GOT3 (cell line): ENCODE measurements around the gene TSGA10.
"Not testable (repeated sequence)": the region's sequence is repeated elsewhere in the genome, so short reads cannot be mapped to it uniquely, and the experiment has no call there.

Source experiments
- DNase-seq: peaks from one replicate; lab custom pipeline; 2025; ENCODE audit warnings: mixed read lengths; lab: John Stamatoyannopoulos, UW

The TSGA10 gene

GRCh38 chr2:99154643-99155536, at the start of gene TSGA10, which contains the start of gene LIPT1:
Gene TSGA10 (minus strand): TSS chr2:99154942. CDS start chr2:99109439, 45,503 bp downstream.
Gene LIPT1 (plus strand): TSS chr2:99154967. CDS start chr2:99161958, 6,991 bp downstream.
- peak; percentile 60 for DNase-seq

GRCh38 chr2:99201959-99202678, 47.4 kb upstream of the TSGA10 start:
- DNase-seq, result no peak

GRCh38 chr2:99200076-99200800, 45.5 kb upstream of the TSGA10 start:
- DNase-seq, result no peak

- DNase-seq, result no peak
These were observed 43.5 kb upstream of the TSGA10 start for GRCh38 chr2:99198103-99198841.

GRCh38 chr2:99192364-99192763, 37.6 kb upstream of the TSGA10 start:
- DNase-seq, result not testable (repeated sequence)

- DNase-seq, result no peak
These were observed 35.8 kb upstream of the TSGA10 start for GRCh38 chr2:99190548-99190947.

- no peak for DNase-seq
These were observed 33.6 kb upstream of the TSGA10 start for GRCh38 chr2:99188357-99188756.

GRCh38 chr2:99187011-99187410, 32.3 kb upstream of the TSGA10 start:
- DNase-seq, result no peak

- no peak for DNase-seq
These were observed 30.1 kb upstream of the TSGA10 start for GRCh38 chr2:99184811-99185210.

GRCh38 chr2:99183025-99183424, 28.3 kb upstream of the TSGA10 start:
- no peak for DNase-seq

- no peak for DNase-seq
These were observed 26.9 kb upstream of the TSGA10 start for GRCh38 chr2:99181624-99182000.

GRCh38 chr2:99180755-99181623, 26.2 kb upstream of the TSGA10 start, which contains the start of the genes MITD1 and MRPL30:
Gene MITD1 (minus strand): TSS chr2:99181058. CDS start chr2:99180981, 77 bp downstream.
Gene MRPL30 (plus strand): TSS chr2:99181184. CDS start chr2:99186204, 5,020 bp downstream.
- DNase-seq, result peak; percentile 86

GRCh38 chr2:99171377-99172140, 16.8 kb upstream of the TSGA10 start:
- DNase-seq, result no peak

GRCh38 chr2:99169534-99169933, 14.8 kb upstream of the TSGA10 start:
- DNase-seq, result no peak

GRCh38 chr2:99166218-99166617, 11.5 kb upstream of the TSGA10 start:
- DNase-seq, result no peak

GRCh38 chr2:99159594-99159993, 4.9 kb upstream of the TSGA10 start:
- no peak for DNase-seq

GRCh38 chr2:99158599-99158998, 3.9 kb upstream of the TSGA10 start:
- DNase-seq, result no peak

GRCh38 chr2:99156891-99157290, 2.1 kb upstream of the TSGA10 start:
- no peak for DNase-seq

GRCh38 chr2:99153921-99154604, 679 bp downstream of the TSGA10 start:
- no peak for DNase-seq
